Epithelial cell of esophagus (primary cell): Measurements from ENCODE around the gene E2F6.

Experiments
- DNase-seq: peaks from one replicate; pipeline ENCODE4 v3.0.0; 2010; ENCODE audit warnings: low read depth
- H3K4me3 ChIP-seq: 2 replicates; pipeline ENCODE4 v1.5.1; 2011; ENCODE audit warnings: mild to moderate bottlenecking, low read length, control low read depth
- CTCF ChIP-seq: IDR thresholded peaks from 2 replicates; pipeline ENCODE4 v1.5.1; 2011; ENCODE audit warnings: low read depth, mild to moderate bottlenecking, low read length, control low read depth, inconsistent platforms; ENCODE audit not compliant: insufficient read depth; ENCODE audit errors: missing control alignments

Gene E2F6

GRCh38 chr2:11509657-11510360 lies 43.8 kb upstream of the E2F6 start:
- H3K4me3 ChIP-seq, result no peak overlapping the region
- TF ChIP-seq CTCF, result no peak
- no peak for DNase-seq

GRCh38 chr2:11508279-11508678 lies 42.3 kb upstream of the E2F6 start:
- no peak for TF ChIP-seq CTCF
- DNase-seq, result no peak

GRCh38 chr2:11507517-11507916 lies 41.6 kb upstream of the E2F6 start:
- no peak for TF ChIP-seq CTCF
- DNase-seq, result no peak

More at GRCh38 chr2:11508279-11508678, 42.3 kb upstream of the E2F6 start:
- no peak overlapping the region for H3K4me3 ChIP-seq

GRCh38 chr2:11506611-11506969 lies 40.6 kb upstream of the E2F6 start:
- H3K4me3 ChIP-seq, result no peak overlapping the region
- no peak for DNase-seq
- no peak for TF ChIP-seq CTCF

More at GRCh38 chr2:11507517-11507916, 41.6 kb upstream of the E2F6 start:
- no peak overlapping the region for H3K4me3 ChIP-seq

GRCh38 chr2:11505652-11506610 lies 40.0 kb upstream of the E2F6 start:
- DNase-seq, result peak; percentile 67
- H3K4me3 ChIP-seq, result no peak overlapping the region
- no peak for TF ChIP-seq CTCF

- no peak for TF ChIP-seq CTCF
- no peak overlapping the region for H3K4me3 ChIP-seq
- no peak for DNase-seq
Measured at GRCh38 chr2:11503354-11503927, 37.5 kb upstream of the E2F6 start.
